Gastrocnemius medialis (tissue), 4 donors: Measurements from ENCODE around the gene SP4. TPM values are rescaled to one million over a fixed set of nuclear protein-coding genes. Genes with fewer than 3 reads are reported as not detected.

Source experiments
- ATAC-seq, 2 donors: fragments of 150-250 bp; one replicate each; pipeline ENCODE4 v1.9.1; 2016
- DNase-seq, 2 donors: peaks; one replicate each; pipeline ENCODE4 v3.0.0-alpha.2; 2019
- H3K27ac ChIP-seq, 4 donors: fragments of 200-600 bp; sonication (generic); 1 replicate in 1 of 4; 2 replicates in 3 of 4; pipeline ENCODE4 v1.5.1; 2016 to 2018; ENCODE audit warnings: mild to moderate bottlenecking in 2 of 4, moderate library complexity in 1 of 4
- H3K27me3 ChIP-seq, 3 donors: fragments of 200-600 bp; sonication (generic) in 2 of 3; 1 replicate in 1 of 3; 2 replicates in 2 of 3; pipeline versions ENCODE4 v1.5.1 to v1.6.0; 2016 to 2019; ENCODE audit warnings: mild to moderate bottlenecking in 1 of 3, moderate library complexity in 1 of 3
- H3K36me3 ChIP-seq, 2 donors: fragments of 200-600 bp; sonication (generic) in 1 of 2; one replicate each; pipeline ENCODE4 v1.5.1; 2017 to 2018
- H3K4me1 ChIP-seq, 2 donors: fragments of 200-600 bp; sonication (generic) in 1 of 2; one replicate each; pipeline ENCODE4 v1.5.1; 2016 to 2017; ENCODE audit warnings: mild to moderate bottlenecking in 2 of 2
- H3K4me3 ChIP-seq, 4 donors: fragments of 200-600 bp; sonication (generic) in 3 of 4; 1 replicate in 1 of 4; 2 replicates in 3 of 4; pipeline ENCODE4 v1.5.1; 2016 to 2019; ENCODE audit warnings: mild to moderate bottlenecking in 2 of 4
- H3K9me3 ChIP-seq, 3 donors: fragments of 200-600 bp; sonication (generic) in 2 of 3; 1 replicate in 1 of 3; 2 replicates in 2 of 3; pipeline ENCODE4 v1.5.1; 2016 to 2019
- POLR2A ChIP-seq, 2 donors: fragments of 450-650 bp; IDR thresholded peaks; one replicate each; pipeline ENCODE4 v1.6.1; 2017; ENCODE audit warnings: antibody characterized with exemption in 2 of 2, mild to moderate bottlenecking in 2 of 2, moderate library complexity in 2 of 2
- in situ Hi-C, 4 donors: fragments of 200-750 bp; cut with MboI; loops; one replicate each; pipeline versions ENCODE4 v1.15.0 to v1.8.0; 2017; ENCODE audit warnings: low sequenced_read_pairs in 4 of 4
- intact Hi-C: fragments of 100-400 bp; cut with DNase I; formaldehyde crosslinking; loops from one replicate; pipeline ENCODE4 v1.15.1; 2023; ENCODE audit warnings: low total_unique reads
- total RNA-seq, 4 donors: library from RNA; depleted of rRNA; stranded (reverse); fragments of >200 nt; gene quantifications; one replicate each; pipeline versions ENCODE4 v1.1.0 to v1.2.3, GENCODE V29; 2016
- TF ChIP-seq, protein P1 (sequence below), 5 experiments: fragments of 450-650 bp in 3 of 5; fragments of 200-600 bp in 2 of 5; sonication (generic) in 2 of 5; IDR thresholded peaks in 4 of 5; conservative IDR thresholded peaks in 1 of 5; 1 replicate in 4 of 5; 2 replicates in 1 of 5; pipeline ENCODE4 v1.5.1; 2016 to 2019; ENCODE audit warnings: antibody characterized with exemption in 5 of 5, mild to moderate bottlenecking in 3 of 5, moderate library complexity in 3 of 5

SP4 gene
- total RNA-seq, 4 donors from 2014 or later = 8.0 to 13.9 (median 9.5) TPM

- ATAC-seq (no peak), DNase-seq (no peak)
Observed at GRCh38 chr7:21463524-21463923, 35.6 kb downstream of the SP4 start.

GRCh38 chr7:21468969-21469368 is 41.1 kb downstream of the SP4 start:
- H3K9me3 ChIP-seq = no peaks in the 10 kb centered on the region
- in situ Hi-C loops (no loop called here), intact Hi-C loops (no loop called here)
- H3K27me3 ChIP-seq = no peaks in the 10 kb centered on the region
- H3K27ac ChIP-seq = no peak overlapping the region
- TF ChIP-seq, protein P1, sequence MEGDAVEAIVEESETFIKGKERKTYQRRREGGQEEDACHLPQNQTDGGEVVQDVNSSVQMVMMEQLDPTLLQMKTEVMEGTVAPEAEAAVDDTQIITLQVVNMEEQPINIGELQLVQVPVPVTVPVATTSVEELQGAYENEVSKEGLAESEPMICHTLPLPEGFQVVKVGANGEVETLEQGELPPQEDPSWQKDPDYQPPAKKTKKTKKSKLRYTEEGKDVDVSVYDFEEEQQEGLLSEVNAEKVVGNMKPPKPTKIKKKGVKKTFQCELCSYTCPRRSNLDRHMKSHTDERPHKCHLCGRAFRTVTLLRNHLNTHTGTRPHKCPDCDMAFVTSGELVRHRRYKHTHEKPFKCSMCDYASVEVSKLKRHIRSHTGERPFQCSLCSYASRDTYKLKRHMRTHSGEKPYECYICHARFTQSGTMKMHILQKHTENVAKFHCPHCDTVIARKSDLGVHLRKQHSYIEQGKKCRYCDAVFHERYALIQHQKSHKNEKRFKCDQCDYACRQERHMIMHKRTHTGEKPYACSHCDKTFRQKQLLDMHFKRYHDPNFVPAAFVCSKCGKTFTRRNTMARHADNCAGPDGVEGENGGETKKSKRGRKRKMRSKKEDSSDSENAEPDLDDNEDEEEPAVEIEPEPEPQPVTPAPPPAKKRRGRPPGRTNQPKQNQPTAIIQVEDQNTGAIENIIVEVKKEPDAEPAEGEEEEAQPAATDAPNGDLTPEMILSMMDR (IDR thresholded peaks at IDR 0.05 in 4 of 5, conservative IDR thresholded peaks at IDR 0.05 in 1 of 5) = no peak
- TF ChIP-seq POLR2A (IDR thresholded peaks at IDR 0.05) = no peak
- H3K36me3 ChIP-seq = no peaks in the 10 kb centered on the region
- DNase-seq (no peak), ATAC-seq (no peak)
- no peak overlapping the region for H3K4me3 ChIP-seq
- peaks cover 16 to 25% of the 10 kb centered on the region in 2 donors for H3K4me1 ChIP-seq

More at GRCh38 chr7:21463524-21463923, 35.6 kb downstream of the SP4 start:
- intact Hi-C loops = no loop called here
- TF ChIP-seq POLR2A (IDR thresholded peaks at IDR 0.05) = no peak
- TF ChIP-seq, protein P1 (IDR thresholded peaks at IDR 0.05 in 4 of 5, conservative IDR thresholded peaks at IDR 0.05 in 1 of 5) = no peak
- no peak overlapping the region for H3K27ac ChIP-seq
- no peaks in the 10 kb centered on the region for H3K27me3 ChIP-seq
- peaks cover 13 to 15% of the 10 kb centered on the region in 2 donors for H3K4me1 ChIP-seq
- H3K36me3 ChIP-seq = no peaks in the 10 kb centered on the region
- in situ Hi-C loops = no loop called here
- H3K4me3 ChIP-seq = no peak overlapping the region
- H3K9me3 ChIP-seq = no peaks in the 10 kb centered on the region

- no peak for TF ChIP-seq POLR2A (IDR thresholded peaks at IDR 0.05)
- TF ChIP-seq, protein P1 (IDR thresholded peaks at IDR 0.05 in 4 of 5, conservative IDR thresholded peaks at IDR 0.05 in 1 of 5) = no peak
- no peaks in the 10 kb centered on the region for H3K36me3 ChIP-seq
- H3K4me3 ChIP-seq = no peak overlapping the region
- H3K27ac ChIP-seq = no peak overlapping the region
- H3K4me1 ChIP-seq = peaks cover 16 to 25% of the 10 kb centered on the region in 2 donors
- intact Hi-C loops = no loop called here
- in situ Hi-C loops = no loop called here
- DNase-seq (no peak), ATAC-seq (peak in 1 of 2 donors; percentile 36)
- H3K9me3 ChIP-seq = no peaks in the 10 kb centered on the region
- H3K27me3 ChIP-seq = no peaks in the 10 kb centered on the region
Observed at GRCh38 chr7:21469894-21470293, 42.0 kb downstream of the SP4 start.

GRCh38 chr7:21472029-21472428 is 44.1 kb downstream of the SP4 start:
- ATAC-seq (no peak), DNase-seq (no peak)
- intact Hi-C loops = no loop called here
- TF ChIP-seq, protein P1 (IDR thresholded peaks at IDR 0.05 in 4 of 5, conservative IDR thresholded peaks at IDR 0.05 in 1 of 5) = no peak
- no peak for TF ChIP-seq POLR2A (IDR thresholded peaks at IDR 0.05)
- Histone ChIP-seq H3K36me3 (no peaks in the 10 kb centered on the region), H3K27ac (no peak overlapping the region), H3K4me1 (peaks cover 23 to 24% of the 10 kb centered on the region in 2 donors), H3K9me3 (no peaks in the 10 kb centered on the region), H3K4me3 (no peak overlapping the region), H3K27me3 (no peaks in the 10 kb centered on the region)
- in situ Hi-C loops = no loop called here

DNA sequence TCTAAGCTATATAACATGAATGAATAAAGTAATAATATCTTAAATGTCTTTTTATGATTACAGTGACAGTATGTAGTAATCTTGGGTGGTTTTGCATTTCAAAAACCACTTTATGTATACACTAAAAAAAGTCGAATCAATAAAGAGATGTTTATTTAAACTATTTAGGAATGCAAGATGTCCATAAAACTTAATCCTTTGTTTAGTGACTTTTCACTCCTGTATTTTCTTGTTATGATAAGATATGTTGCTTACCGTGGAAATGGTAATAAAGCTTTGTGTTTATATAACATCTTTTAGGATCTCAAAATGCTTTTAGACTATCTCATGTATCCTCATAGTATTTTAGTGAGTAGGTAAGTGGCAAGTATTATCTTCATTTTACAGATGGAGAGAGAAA is 48.5 kb downstream of the SP4 start:
- TF ChIP-seq, protein P1 (IDR thresholded peaks at IDR 0.05 in 4 of 5, conservative IDR thresholded peaks at IDR 0.05 in 1 of 5) = no peak
- TF ChIP-seq POLR2A (IDR thresholded peaks at IDR 0.05) = no peak
- no peak overlapping the region for H3K27ac ChIP-seq
- in situ Hi-C loops = no loop called here
- ATAC-seq (no peak), DNase-seq (no peak)
- H3K36me3 ChIP-seq = no peaks in the 10 kb centered on the region
- H3K4me3 ChIP-seq = no peak overlapping the region
- H3K9me3 ChIP-seq = no peaks in the 10 kb centered on the region
- intact Hi-C loops = no loop called here
- no peaks in the 10 kb centered on the region for H3K27me3 ChIP-seq
- H3K4me1 ChIP-seq = peaks cover 17 to 18% of the 10 kb centered on the region in 2 donors
